ENCODE measurements around the gene PITX1.

PITX1 gene

DNA sequence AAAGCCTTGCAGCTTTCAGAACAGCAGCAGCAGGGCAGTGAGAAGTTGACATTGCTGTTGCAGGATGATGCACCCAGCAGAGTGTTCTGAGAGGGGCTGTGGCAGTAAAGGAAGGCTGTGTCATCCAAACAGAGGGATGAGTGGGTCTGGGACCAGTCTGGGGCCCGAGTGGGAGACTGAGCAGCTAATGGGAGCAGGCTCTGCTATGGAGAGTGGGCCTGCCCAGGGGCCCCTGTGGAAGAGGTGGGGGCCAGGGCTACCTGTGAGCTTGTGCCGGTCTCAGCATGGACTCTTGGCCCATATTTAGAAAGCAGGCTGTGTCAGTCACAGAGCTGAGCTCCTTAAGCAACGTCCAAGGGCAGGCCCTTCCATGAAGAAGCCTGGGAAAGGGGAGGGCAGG, 26.0 kb upstream of the PITX1 start:
- no peak overlapping the region for H3K27ac ChIP-seq

GRCh38 chr5:135059000-135059923, 25.2 kb upstream of the PITX1 start:
- TF ChIP-seq, protein P1, sequence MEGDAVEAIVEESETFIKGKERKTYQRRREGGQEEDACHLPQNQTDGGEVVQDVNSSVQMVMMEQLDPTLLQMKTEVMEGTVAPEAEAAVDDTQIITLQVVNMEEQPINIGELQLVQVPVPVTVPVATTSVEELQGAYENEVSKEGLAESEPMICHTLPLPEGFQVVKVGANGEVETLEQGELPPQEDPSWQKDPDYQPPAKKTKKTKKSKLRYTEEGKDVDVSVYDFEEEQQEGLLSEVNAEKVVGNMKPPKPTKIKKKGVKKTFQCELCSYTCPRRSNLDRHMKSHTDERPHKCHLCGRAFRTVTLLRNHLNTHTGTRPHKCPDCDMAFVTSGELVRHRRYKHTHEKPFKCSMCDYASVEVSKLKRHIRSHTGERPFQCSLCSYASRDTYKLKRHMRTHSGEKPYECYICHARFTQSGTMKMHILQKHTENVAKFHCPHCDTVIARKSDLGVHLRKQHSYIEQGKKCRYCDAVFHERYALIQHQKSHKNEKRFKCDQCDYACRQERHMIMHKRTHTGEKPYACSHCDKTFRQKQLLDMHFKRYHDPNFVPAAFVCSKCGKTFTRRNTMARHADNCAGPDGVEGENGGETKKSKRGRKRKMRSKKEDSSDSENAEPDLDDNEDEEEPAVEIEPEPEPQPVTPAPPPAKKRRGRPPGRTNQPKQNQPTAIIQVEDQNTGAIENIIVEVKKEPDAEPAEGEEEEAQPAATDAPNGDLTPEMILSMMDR (conservative IDR thresholded peaks at IDR 0.05): no peak
- H3K27ac ChIP-seq: no peak overlapping the region

More for the DNA sequence above, 26.0 kb upstream of the PITX1 start:
- TF ChIP-seq, protein P1 (conservative IDR thresholded peaks at IDR 0.05): no peak

- no peak overlapping the region for H3K27ac ChIP-seq
- TF ChIP-seq, protein P1 (conservative IDR thresholded peaks at IDR 0.05): no peak
These were observed 24.3 kb upstream of the PITX1 start for GRCh38 chr5:135058331-135058732.

DNA sequence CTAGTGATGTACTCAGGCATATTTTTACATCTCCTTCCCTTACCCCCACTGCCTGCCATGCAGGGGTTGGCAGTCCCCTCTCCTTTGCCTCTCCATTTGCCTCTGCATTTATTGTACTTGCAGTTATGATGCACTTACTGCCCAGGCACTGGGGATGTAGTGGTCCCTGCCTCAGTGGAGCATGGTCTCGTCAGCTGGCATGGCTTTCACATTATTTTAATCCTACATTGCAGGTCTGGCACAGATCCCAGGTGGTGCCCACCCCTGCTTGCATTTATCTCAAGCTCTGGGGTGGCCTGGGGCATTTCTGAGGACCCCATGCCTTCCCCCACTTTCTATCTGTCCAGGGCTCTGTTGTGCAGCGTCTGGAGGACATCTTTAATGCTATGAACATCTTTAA, 23.2 kb upstream of the PITX1 start:
- TF ChIP-seq, protein P1 (conservative IDR thresholded peaks at IDR 0.05): no peak
- H3K27ac ChIP-seq: no peak overlapping the region

DNA sequence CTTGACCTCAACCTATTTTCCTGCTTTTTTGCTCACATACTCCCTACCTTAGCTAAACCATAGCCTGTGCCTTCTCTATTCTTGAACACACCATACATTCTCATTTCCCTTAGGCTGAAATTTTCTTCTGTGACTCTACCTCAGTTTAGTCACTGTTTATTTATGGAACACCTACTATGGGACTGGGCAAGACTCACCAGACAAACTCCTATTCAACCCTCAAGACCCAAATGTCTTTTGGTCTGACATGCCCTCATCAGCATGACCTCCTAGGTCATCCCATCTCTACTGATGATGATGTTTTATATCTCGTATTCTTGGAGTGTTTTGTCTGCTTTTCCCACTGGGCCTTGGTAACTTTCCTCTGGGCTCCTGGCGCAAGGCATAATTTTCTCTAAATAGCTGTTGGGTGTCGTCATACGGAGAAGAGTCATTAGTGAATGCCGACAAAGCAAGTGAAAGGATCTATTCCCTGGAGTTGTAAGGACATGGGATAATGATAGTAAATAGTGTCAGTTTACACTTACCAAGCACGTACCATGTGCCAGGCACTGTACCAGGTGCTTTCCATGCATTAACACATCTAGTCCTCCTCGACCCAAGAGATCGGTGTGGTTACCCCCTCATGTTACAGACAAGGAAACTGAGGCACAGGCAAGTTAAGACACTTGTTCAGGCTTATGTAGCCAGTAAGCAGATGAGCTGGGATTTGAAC, 22.4 kb upstream of the PITX1 start:
- no peak overlapping the region for H3K27ac ChIP-seq
- TF ChIP-seq, protein P1 (conservative IDR thresholded peaks at IDR 0.05): no peak

DNA sequence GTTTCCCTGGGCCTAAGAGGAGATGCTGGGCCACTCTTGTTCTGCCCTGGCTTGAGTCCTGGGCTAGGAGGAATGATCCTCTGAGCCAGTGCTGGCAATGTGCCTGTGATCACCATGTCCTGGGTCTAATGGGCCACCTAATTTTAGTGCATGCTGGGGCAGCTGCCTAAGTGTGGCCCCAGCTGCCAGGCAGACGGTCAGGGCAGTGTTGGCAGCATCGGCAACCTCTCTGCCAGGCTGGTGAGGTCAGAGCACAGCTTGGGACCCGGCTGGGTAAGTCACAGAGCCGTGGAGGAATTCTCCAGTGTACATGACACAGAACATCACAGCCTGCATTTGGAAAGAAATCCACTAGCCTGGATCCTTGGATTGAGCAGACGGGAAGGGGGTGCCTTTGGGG, 21.4 kb upstream of the PITX1 start:
- TF ChIP-seq, protein P1 (conservative IDR thresholded peaks at IDR 0.05): no peak
- no peak overlapping the region for H3K27ac ChIP-seq

GRCh38 chr5:135054546-135054945, 20.5 kb upstream of the PITX1 start:
- H3K27ac ChIP-seq: no peak overlapping the region
- TF ChIP-seq, protein P1 (conservative IDR thresholded peaks at IDR 0.05): no peak

All from VCaP (cell line).